Neural progenitor cell (in vitro differentiated cells): ENCODE measurements around the gene ADARB2.

Experiments
- EZH2 ChIP-seq: fragments of 200-600 bp; sonication (generic); IDR thresholded peaks from 2 replicates; pipeline ENCODE4 v1.6.1; 2017; ENCODE audit warnings: antibody characterized with exemption, mild to moderate bottlenecking, moderate library complexity
- EZH2phosphoT487 ChIP-seq: fragments of 200-600 bp; sonication (generic); IDR thresholded peaks from 2 replicates; pipeline ENCODE4 v1.6.1; 2017; ENCODE audit warnings: antibody characterized with exemption

DNA sequence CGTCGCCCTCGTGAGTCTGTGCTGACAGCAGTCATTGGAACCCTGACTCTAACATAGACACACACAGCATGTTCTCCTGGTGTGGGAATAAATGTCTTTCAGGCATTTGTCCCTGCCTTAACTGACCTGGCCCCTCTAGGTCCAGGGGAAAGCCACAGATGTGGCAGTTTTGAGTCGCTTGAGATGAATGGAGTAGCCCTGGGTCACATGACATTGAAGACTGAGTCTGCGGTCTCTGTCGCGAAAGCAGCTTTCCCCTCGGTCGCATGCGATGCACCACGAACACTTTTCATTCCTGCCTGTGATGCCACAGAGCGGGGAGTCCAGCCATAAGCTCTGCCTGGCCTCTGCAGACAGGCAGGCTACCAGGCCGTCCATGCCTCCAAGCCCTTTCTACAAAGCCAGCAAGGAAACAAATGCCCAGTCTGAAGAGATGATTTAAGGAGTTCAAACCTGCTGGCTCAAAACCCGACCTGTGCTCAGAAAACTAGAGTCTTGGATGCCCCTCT, 508.8 kb downstream of the ADARB2 start:
- no peak for TF ChIP-seq EZH2
- TF ChIP-seq EZH2phosphoT487, result no peak
